ENCODE measurements around the gene BANP.
"Not testable (repeated sequence)": the region's sequence is repeated elsewhere in the genome, so short reads cannot be mapped to it uniquely, and the experiment has no call there.

DNA sequence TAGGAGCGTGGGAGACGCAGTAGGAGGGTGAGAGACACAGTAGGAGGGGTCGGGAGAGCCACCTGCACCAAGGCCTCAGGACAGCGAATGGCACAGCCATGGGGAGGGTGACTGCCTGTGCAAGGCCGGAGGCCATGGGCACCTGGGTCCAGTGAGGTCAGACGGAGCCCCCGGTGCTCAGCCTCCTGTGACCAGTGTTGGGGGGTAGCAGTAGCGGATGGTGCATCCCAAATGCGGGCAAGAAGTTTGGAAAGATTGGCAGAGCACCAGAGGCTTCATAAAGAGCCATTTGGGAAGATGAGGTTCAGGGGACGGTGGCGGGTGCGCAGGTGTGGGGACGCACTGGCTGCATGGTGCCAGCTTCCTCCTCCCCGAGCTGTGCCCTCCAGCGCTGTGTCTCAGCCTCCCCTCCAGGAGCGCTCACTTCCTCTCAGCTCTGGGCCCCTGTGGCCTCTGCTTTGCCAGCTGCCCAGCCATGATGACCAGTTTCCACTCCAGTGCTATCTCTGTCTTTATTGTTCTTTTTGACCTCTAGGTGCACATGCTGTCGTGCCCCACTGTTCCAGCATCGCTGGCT is 90.8 kb downstream of the BANP start:
- TF ChIP-seq POLR2A, POLR2AphosphoS5 (IDR thresholded peaks at IDR 0.05): not testable (repeated sequence)
- TF ChIP-seq, protein P1, sequence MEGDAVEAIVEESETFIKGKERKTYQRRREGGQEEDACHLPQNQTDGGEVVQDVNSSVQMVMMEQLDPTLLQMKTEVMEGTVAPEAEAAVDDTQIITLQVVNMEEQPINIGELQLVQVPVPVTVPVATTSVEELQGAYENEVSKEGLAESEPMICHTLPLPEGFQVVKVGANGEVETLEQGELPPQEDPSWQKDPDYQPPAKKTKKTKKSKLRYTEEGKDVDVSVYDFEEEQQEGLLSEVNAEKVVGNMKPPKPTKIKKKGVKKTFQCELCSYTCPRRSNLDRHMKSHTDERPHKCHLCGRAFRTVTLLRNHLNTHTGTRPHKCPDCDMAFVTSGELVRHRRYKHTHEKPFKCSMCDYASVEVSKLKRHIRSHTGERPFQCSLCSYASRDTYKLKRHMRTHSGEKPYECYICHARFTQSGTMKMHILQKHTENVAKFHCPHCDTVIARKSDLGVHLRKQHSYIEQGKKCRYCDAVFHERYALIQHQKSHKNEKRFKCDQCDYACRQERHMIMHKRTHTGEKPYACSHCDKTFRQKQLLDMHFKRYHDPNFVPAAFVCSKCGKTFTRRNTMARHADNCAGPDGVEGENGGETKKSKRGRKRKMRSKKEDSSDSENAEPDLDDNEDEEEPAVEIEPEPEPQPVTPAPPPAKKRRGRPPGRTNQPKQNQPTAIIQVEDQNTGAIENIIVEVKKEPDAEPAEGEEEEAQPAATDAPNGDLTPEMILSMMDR (IDR thresholded peaks at IDR 0.05): not testable (repeated sequence)

Data from breast epithelium (tissue), 3 donors.